GM18873 (cell line): Measurements from ENCODE around the gene NKG7.

Experiments used
- ATAC-seq: cut with Tn5 transposase; IDR thresholded peaks from one replicate; pipeline ENCODE4 v1.9.1; 2021; ENCODE audit warnings: mild to moderate bottlenecking, moderate library complexity, moderate number of reproducible peaks; ENCODE audit not compliant: unreplicated experiment, low FRiP score

Gene NKG7

DNA sequence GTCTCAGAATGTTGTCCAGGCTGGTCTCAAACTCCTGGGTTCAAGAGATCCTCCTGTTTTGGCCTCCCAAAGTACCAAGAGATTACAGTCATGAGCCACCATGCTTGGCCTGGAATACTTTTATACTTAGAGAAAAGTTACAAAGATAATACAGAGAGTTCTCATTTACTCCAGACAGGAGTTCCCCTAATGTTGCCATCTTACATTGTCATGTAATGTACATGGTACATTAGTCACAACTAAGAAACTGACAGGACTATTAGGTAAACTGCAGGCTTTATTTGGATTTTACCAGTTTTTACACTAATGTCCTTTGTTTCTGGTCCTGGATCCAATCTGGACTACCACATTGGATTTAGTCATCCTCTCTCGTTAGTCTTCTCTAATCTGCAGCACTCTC lies 20.2 kb upstream of the NKG7 start:
- ATAC-seq, result no peak

DNA sequence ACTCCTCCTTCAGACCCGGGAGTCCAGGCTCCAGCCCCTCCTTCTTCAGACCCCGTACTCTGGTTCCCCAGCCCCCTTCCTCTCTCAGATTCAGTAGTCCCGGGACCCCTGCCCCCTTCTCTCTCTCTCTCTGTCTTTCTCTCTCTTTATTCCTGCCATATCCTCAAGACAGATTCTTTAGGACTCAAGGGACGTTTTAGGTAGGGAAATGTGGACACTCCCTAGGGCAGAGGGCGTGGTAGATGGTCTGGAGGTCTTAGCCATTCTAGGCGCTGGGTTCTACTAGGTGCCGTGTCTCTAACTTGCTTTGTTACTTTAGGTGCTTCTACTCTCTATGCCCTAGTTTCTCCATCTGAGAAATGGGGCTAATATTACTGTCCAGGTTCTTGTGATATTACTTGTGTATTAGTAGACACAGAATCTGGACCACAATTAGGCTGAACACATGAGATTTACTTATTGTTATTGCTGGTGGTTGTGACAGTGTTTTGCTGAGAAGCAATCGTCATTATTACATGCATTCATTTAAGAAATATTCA lies 18.7 kb upstream of the NKG7 start:
- ATAC-seq, result no peak

DNA sequence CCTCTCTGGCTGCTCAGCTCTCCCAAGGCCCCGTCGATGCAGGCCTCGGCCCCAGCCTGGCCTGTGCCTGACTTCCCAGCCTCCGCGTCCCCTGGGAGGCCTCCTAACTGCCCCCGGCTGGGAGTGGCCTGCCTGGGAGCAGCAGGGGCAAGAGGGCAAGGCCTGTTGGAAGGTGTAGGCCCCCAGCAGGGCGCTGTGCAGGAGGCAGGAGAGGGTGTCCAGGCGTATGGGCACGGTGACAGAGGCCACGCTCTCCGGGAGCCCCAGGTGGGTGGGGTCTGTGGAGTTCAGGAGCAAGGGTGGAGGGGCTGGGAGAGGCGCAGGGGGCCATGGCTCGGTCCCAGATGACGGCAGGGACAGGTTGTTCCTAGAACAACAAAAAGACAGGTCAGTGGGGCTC lies 16.7 kb upstream of the NKG7 start:
- no peak for ATAC-seq

DNA sequence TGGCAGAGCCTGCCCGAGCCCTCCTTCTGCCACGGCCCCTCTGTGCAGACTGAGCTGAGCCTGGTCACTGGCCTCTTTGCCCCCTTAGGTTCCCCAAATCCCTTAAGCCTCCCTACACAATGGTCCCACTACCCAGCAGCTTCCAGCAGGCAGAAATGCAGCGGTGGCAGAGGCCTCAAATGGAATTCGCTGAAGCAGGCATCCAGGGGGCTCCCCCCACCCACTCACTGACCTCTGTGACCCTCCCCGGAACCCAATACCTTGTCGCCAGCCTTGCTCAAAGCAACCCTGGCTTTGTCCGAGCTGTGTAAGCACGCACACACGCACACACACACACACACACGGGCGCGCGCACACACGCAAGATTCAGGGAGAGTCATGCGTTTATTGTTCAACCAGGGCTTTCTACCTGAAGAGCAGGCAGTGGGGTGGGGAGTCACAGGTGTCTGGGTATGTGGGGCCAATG lies 15.5 kb upstream of the NKG7 start, which contains the start of gene LIM2:
Gene LIM2, minus strand, starts transcription at position 51 of the 466 bp plus-strand sequence. CDS start 531 bp downstream, outside the sequence.
- no peak for ATAC-seq

DNA sequence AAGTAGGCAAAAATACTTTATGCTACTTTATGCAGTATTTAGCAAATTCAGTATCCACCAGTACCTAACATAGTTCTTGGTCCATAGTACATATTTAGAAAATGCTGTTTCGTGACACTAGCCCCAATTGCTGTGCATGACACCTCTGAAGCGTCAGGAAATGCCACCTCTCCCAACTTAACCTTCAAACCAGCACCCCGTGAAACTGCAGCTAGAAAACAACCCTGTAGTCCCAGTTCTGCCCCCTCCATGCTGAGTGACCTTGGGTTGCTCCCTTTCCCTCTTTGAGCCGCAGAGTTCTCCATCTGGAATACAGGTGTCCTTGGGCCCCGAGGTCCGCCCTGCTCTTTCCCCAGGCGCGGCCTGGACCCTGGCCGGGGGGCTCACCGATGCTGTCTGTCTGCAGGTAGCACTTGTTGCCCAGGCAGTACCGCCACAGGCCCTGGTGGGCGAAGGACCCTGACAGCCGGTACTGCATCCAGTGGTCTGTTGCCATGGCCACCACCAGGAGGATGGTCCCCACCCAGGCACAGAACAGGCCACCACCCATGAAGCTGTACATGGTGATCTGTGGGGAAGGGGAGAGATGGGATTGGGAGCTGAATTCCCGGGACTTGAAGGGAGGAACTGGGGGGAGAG lies 14.5 kb upstream of the NKG7 start:
- ATAC-seq, result no peak

DNA sequence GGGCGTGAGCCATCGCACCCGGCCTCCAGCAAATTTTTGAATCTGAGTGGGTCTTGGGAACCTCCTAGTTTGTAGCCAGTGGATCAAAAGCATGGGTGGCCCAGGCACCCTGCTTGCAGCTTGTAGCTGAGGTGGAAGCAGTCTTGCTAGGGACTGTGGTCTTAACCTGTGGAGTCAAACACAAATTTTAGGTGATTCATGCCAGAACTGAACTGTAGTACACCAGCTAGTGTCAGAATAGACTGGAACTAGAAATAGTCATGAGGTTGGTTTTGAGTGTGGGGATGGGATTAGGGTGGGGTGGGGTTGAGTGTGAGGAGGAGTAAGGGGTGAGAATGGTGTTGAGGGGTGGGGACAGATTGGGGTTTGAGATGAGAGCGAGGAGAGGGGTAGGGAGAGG lies 9.6 kb upstream of the NKG7 start:
- ATAC-seq, result no peak

DNA sequence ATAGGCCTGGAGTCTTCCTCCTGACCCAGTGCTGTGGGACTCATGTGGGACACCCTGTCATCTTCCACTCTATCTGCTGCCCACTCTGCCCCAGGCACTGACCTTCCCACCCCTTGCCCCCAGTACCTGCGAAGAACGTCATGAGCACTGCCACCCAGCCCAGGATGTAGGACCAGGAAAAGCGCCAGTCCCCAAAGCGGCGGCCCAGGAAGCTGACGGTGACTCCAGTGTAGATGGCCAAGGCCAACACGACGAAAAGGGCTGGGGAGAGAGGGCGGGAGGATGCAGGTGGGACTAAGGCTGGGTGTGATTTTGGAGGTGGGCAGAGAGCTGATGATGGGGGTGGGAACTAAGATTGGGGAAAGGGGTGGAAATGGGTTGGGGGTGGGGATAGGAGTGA lies 7.9 kb upstream of the NKG7 start:
- no peak for ATAC-seq

DNA sequence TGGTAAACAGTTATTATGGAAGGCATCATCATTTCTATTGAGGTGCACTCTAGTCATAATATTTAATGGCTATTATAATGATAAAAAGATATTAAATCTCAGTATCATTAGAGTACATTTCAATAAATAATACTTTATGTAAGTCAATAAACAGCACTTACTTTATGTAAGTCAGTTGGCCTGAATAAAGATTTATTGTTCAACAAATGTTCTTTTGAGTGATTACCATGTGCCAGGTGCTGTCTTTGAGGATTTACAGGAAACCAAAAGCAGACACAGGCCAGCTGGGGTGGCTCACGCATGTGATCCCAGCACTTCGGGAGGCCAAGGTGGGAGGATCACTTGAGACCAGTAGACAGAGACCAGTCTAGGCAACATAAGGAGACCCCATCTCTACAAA lies 5.0 kb upstream of the NKG7 start:
- ATAC-seq, result no peak

DNA sequence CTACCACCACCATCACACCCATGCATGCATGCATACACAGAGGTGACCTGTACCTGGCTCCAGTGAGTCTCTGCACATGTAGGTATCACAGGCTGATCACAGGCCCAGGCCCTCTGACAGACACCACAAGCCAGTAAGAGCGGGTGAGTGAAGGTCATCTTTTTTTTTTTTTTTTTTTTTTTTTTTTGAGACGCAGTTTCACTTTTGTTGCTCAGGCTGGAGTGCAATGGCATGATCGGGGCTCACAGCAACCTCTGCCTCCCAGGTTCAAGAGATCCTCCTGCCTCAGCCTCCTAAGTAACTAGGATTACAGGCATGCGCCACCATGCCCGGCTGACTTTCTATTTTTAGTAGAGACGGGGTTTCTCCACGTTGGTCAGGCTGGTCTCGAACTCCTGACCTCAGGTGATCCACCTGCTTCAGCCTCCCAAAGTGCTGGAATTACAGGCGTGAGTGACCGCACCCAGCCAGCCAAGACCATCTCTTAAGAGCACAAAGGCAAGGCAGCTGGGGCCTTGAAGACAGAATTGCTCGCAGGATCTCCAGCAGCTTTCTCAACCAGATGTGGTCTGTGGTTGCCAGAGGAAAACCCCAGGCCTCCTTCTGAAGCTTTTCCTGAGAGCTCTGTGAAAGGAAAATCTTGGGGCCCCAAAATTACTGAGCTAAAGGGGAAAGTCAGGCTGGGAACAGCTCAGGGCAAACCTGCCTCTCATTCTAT lies 3.2 kb upstream of the NKG7 start:
- ATAC-seq, result no peak

DNA sequence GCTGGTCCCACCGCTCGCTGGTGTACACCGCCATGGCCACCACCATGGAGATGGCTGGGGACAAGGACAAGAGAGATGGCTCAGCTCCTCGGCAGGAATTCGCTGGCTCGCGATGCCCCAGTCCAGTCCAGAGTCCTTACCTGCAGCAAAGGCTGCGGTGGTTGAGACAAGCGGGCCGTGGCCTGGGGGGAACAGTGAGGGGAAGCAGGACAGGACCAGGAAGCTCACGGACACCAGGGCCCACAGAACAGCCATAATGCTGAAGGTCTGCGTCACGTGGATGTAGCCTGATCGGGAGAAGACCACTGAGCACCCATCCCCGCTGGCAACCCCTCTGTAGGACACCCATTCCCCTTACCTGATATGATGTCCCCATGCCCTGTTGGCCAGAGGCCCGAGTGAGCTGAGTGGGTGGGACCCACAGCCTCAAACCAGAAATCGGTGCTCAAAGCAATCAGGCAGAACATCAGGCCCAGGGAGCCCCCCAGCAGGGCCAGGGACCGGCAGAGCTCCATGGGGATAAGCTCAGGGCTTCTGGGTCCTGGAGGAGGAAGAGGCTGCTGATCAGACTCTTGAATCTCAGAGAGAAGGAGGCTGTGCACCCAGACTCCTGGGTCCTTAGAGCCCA lies 319 bp downstream of the NKG7 start:
- ATAC-seq, result no peak

DNA sequence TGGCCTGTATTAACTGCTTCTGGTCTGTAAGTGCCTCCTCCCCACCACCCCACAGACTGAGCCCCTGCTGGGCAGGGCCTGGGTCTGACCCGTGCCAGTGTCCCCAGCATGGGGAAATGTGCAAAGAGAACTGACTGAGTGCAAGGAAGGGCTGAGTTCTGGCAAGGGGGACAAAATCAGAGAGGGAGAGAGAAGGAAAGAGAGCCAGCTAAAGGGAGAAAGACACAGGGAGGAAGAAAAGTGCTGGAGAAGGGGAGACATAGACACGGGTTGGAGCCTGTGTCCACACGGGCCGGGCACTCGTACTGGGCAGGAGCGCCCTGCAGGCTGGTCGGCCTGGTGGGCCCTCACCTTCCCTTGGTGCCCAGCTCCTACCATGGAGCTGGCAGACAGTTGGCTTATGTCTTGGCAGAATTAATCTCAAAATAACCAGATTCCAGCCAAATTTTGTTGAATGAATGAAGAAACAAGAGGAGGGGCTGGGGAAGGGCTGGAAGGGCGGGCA lies 1.2 kb downstream of the NKG7 start:
- no peak for ATAC-seq

DNA sequence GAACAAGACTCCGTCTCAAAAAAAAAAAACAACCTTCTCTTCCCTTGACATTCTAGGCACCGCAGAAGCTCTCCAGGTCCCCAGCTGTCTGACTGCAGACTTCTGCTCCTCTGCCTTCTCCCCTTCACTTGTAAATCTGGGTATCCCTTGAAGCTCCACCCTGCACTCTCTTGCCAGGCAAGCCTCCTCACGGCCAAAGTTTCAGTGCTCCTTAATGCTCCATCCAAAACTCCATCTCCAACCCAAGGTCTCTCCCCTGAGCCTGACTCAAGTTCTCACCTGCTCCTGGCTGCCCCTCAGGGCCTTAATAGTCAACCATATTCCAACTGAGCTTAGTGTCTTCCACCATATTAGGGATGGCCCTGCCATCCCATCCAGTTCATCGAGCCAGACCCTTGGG lies 2.2 kb downstream of the NKG7 start:
- no peak for ATAC-seq

DNA sequence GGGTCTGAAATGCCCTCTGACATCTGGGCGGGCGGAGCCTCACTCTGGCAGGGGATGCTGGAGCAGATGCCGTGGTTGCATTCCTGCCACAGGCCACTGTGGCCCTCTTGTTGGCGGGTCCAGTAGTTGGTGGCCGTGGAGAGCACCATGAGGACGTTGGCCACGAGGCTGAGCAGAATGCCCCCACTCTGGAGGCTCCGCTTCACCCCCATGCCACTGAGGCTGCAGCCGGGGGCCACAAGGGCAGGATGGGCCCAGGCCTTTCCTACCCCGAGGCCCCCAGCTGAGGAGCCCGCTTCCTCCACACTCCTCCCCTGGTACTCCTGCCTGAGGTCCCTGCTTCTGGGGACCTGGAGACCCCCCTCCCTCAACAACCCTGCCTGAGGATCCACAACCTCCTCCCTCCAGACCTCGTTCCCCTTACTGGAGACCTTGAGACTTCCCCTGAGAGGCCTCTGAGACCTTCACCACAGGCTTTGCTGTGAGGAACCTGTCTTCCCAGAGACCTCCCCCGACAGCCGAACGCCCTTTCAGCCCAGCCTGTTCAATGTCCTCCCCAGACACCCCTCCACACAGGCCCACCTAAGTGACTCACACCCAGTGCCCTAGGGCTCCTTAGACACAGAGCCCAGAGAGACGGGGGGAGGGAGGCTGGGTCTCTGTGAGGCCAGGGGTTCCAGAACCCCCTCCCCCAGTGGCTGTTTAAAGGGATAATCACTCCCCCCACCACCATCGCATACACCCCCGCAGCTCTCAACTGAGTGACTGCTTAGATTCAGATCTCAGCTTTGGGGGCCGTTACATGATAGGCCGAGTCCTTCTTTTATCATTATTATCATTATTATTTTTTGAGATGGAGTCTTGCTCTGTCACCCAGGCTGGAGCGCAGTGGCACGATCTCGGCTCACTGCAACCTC lies 3.8 kb downstream of the NKG7 start, which contains the start of gene CLDND2:
Gene CLDND2, minus strand, starts transcription at position 638 of the 917 bp plus-strand sequence. Its CDS starts 426 bp downstream, at position 212.
- ATAC-seq, result no peak

DNA sequence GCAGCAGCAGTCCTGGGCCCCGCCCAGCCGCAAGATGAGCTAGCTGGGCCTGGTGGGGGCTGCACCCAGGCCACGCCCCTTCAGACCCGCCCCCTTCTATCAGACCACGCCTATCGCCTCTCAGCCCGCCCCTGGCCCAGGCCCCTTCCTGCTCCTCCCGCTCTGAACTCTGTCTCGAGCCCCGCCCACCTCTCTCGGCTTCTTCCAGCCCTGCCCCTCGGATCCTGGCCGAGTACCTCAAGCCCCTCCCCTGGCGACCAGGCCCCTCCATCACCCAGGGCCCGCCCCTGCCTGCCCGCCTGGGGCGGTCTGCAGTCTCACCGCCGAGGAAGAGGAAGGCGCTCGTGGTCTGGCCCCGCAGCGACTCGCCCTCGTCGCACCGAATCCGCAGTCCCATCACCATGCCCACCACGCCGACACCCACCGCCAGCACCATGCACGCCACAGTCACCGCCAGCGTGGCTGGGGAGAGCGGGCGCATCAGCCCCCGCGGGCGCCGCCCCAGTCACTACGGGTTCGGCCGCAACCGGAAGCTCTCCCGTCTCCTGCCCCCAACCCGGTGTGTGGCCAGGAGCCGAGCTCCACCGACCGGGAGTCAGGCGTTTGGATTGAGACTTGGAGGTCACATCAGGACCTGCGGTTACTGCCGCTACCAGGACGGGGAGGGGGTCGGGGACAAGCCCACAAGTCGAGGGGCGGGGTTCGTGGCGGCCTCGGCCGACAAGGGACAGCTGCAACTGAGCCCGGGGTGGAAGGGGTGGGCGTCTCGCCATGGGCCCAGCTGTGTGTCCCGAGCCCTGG lies 4.7 kb downstream of the NKG7 start:
- ATAC-seq, result peak; percentile 65

DNA sequence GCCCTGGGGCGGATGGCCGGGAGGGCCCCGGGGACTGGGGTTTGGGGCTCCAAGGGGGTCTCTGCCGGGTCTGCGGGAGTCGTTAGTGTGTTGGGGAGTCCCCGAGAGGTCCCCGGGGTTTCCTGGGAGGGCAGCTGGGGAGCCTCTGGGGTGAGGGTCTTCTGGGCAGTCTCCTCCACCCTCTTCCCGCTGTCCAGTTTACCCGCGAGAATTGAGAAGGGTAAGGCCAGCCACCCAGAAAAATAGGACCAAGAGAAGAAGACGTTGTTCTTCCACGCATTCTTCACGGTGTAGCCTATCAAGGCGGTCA lies 5.2 kb downstream of the NKG7 start:
- no peak for ATAC-seq

DNA sequence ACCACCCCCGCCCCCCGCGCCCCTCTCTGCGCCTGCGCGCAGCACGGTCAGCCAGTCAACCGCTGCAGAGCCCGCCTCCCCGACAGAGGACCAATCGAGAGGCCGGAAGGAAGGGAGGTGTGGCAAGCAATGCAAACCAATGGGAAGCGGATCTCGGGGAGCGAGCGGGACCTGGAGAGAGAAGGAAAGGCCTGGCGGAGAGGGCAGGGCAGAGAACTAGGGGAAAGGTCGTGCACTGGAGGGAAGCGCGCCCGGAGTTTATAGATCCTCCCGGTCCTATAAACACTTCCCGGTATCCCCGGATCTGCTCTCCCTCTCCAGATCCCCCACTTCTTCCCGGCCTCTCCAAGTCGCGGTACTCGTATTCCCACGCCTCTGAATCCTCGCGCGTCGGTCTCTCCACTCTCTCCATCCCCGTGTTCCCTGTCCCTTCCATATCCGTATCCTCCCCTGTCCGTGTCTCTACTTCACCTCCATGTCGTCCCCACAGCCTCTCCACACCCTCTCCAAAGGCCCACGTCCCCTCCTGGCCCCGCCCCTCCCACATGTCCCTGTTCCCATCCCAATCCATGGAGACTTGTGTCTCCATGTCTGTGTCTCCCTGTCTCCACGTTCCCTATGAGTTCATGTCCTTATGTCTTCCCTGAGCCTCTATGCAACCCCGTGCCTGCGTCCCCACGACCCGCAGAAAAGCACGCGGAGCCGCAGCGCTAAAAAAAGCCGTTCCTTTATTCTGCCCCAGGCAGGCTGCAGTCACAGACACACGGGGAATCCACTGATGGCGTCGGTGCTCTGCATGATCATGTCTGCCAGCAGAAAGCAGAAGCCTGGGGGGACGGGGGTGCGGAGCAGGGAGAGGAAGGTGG lies 5.8 kb downstream of the NKG7 start:
- peak; percentile 37 for ATAC-seq

DNA sequence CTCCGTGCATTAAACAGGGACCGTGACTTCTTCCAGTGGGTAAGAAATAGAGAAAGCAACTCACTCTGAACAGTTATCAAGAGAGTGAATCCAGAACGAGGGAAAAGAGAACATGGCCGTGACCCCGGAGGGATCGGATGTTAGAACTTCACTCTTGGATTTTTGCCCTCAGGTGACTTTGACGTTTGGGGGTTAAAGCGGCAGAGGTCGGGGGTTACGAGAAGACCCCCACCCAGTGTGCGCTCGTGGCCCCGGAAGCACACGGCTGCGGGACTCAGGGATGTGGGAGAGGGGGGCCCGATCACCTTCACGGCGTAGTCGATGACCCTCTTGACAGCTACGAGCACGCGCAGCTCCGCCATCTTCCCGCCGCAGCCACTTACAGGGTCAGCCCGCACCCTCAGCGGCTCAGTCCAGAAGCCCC lies 6.5 kb downstream of the NKG7 start, which contains the start of gene ETFB:
Gene ETFB, minus strand, starts transcription at position 424 of the 424 bp plus-strand sequence. Its CDS starts 62 bp downstream, at position 362.
- no peak for ATAC-seq

DNA sequence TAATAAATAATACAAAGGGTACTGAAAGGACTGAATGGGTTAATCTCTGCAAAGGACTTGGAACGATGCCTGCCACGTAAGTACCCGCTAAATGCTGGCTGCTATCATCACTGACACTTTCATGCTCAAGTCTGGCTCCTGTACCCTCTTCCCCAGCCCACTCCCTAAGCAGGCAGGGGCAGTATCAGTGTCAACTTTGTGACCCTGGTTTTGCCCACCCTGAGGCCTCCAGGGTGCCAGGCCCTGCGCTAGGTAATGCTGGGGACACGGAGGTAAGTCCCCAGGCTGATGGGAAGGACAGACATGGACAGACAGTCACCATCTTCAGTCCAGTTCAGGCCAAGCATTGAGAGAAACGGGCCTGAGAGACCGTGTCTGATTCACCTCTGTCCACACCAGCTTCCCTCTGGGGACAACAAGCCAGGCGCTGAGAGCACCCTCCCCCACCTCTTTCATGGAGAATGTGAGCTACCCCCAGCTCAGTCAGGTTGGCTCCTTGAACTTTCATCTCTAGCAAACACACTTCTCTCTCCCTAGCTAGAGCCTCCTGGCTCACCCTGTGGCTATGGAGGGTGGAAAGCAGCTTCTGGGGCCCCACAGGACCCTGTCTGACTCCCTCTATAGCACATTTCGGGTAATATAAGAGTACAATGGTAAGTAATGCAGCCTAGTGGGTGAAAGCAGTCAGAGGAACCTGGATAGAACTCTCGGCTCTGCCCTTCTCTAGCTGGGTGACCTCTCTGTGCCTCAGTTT lies 7.1 kb downstream of the NKG7 start:
- no peak for ATAC-seq
